ENCODE data around the gene HHIPL1. TPM values are rescaled to one million over a fixed set of nuclear protein-coding genes. Genes with fewer than 3 reads are reported as not detected.

HHIPL1 gene
- total and polyA plus RNA-seq, 4 donors: 0.51 to 7.7 (median 1.5) TPM

GRCh38 chr14:99649219-99649618 lies 4.3 kb downstream of the HHIPL1 start:
- 90 to 93% methylated on average over 8 of the region's 8 CpGs for WGBS, 2 donors
- H3K4me1 ChIP-seq (ENCODE audit: control insufficient read depth in 1 of 2, insufficient read depth in 2 of 2, low read length in 2 of 2): no peaks in the 10 kb centered on the region
- no peaks in the 10 kb centered on the region for H3K27me3 ChIP-seq (ENCODE audit: control insufficient read depth in 1 of 2, insufficient read depth in 2 of 2, low read length in 1 of 2)
- ATAC-seq (ENCODE audit: low FRiP score) (no peak), DNase-seq (no peak)
- H3K27ac ChIP-seq (ENCODE audit: low read depth in 1 of 2, low read length in 2 of 2): no peak overlapping the region
- H3K4me3 ChIP-seq (ENCODE audit: low read length in 2 of 2): no peak overlapping the region
- H3K9me3 ChIP-seq (ENCODE audit: control insufficient read depth, low read length): no peaks in the 10 kb centered on the region
- intact Hi-C loops (cut with DNase I): no loop called here
- no peaks in the 10 kb centered on the region for H3K36me3 ChIP-seq (ENCODE audit: control insufficient read depth in 1 of 2, insufficient read depth in 2 of 2, low read length in 1 of 2)

GRCh38 chr14:99649643-99650042 lies 4.7 kb downstream of the HHIPL1 start:
- H3K36me3 ChIP-seq (ENCODE audit: control insufficient read depth in 1 of 2, insufficient read depth in 2 of 2, low read length in 1 of 2): no peaks in the 10 kb centered on the region
- H3K27ac ChIP-seq (ENCODE audit: low read depth in 1 of 2, low read length in 2 of 2): no peak overlapping the region
- ATAC-seq (ENCODE audit: low FRiP score) (no peak), DNase-seq (no peak)
- H3K27me3 ChIP-seq (ENCODE audit: control insufficient read depth in 1 of 2, insufficient read depth in 2 of 2, low read length in 1 of 2): no peaks in the 10 kb centered on the region
- H3K9me3 ChIP-seq (ENCODE audit: control insufficient read depth, low read length): no peaks in the 10 kb centered on the region
- H3K4me1 ChIP-seq (ENCODE audit: control insufficient read depth in 1 of 2, insufficient read depth in 2 of 2, low read length in 2 of 2): no peaks in the 10 kb centered on the region
- WGBS, 2 donors: 91 to 94% methylated on average over 8 of the region's 8 CpGs
- intact Hi-C loops (cut with DNase I): no loop called here
- H3K4me3 ChIP-seq (ENCODE audit: low read length in 2 of 2): no peak overlapping the region

- Histone ChIP-seq H3K4me1 (ENCODE audit: control insufficient read depth in 1 of 2, insufficient read depth in 2 of 2, low read length in 2 of 2) (no peaks in the 10 kb centered on the region), H3K4me3 (ENCODE audit: low read length in 2 of 2) (no peak overlapping the region), H3K36me3 (ENCODE audit: control insufficient read depth in 1 of 2, insufficient read depth in 2 of 2, low read length in 1 of 2) (no peaks in the 10 kb centered on the region), H3K9me3 (ENCODE audit: control insufficient read depth, low read length) (no peaks in the 10 kb centered on the region), H3K27ac (ENCODE audit: low read depth in 1 of 2, low read length in 2 of 2) (no peak overlapping the region), H3K27me3 (ENCODE audit: control insufficient read depth in 1 of 2, insufficient read depth in 2 of 2, low read length in 1 of 2) (no peaks in the 10 kb centered on the region)
- DNase-seq (no peak), ATAC-seq (ENCODE audit: low FRiP score) (no peak)
- WGBS, 2 donors: 71 to 86% methylated on average over 9 of the region's 9 CpGs
- intact Hi-C loops (cut with DNase I): no loop called here
Observed at GRCh38 chr14:99650189-99650588, 5.3 kb downstream of the HHIPL1 start.

- Histone ChIP-seq H3K4me1 (ENCODE audit: control insufficient read depth in 1 of 2, insufficient read depth in 2 of 2, low read length in 2 of 2) (no peaks in the 10 kb centered on the region), H3K27ac (ENCODE audit: low read depth in 1 of 2, low read length in 2 of 2) (no peak overlapping the region), H3K36me3 (ENCODE audit: control insufficient read depth in 1 of 2, insufficient read depth in 2 of 2, low read length in 1 of 2) (no peaks in the 10 kb centered on the region), H3K9me3 (ENCODE audit: control insufficient read depth, low read length) (no peaks in the 10 kb centered on the region), H3K4me3 (ENCODE audit: low read length in 2 of 2) (no peak overlapping the region), H3K27me3 (ENCODE audit: control insufficient read depth in 1 of 2, insufficient read depth in 2 of 2, low read length in 1 of 2) (no peaks in the 10 kb centered on the region)
- no peak for DNase-seq
- ATAC-seq (ENCODE audit: low FRiP score): no peak
- intact Hi-C loops (cut with DNase I): no loop called here
- WGBS, 2 donors: 94 to 95% methylated on average over 32 of the region's 32 CpGs
Observed at GRCh38 chr14:99651953-99652746, 7.2 kb downstream of the HHIPL1 start.

GRCh38 chr14:99654235-99654985 lies 9.5 kb downstream of the HHIPL1 start:
- Histone ChIP-seq H3K27me3 (ENCODE audit: control insufficient read depth in 1 of 2, insufficient read depth in 2 of 2, low read length in 1 of 2) (no peaks in the 10 kb centered on the region), H3K4me1 (ENCODE audit: control insufficient read depth in 1 of 2, insufficient read depth in 2 of 2, low read length in 2 of 2) (no peaks in the 10 kb centered on the region), H3K36me3 (ENCODE audit: control insufficient read depth in 1 of 2, insufficient read depth in 2 of 2, low read length in 1 of 2) (no peaks in the 10 kb centered on the region), H3K27ac (ENCODE audit: low read depth in 1 of 2, low read length in 2 of 2) (no peak overlapping the region), H3K9me3 (ENCODE audit: control insufficient read depth, low read length) (no peaks in the 10 kb centered on the region), H3K4me3 (ENCODE audit: low read length in 2 of 2) (no peak overlapping the region)
- WGBS, 2 donors: 18 to 23% methylated on average over 7 of the region's 7 CpGs
- peak; percentile 72 for ATAC-seq (ENCODE audit: low FRiP score)
- intact Hi-C loops (cut with DNase I): no loop called here
- DNase-seq: peak in 1 of 2 donors; percentile 77

GRCh38 chr14:99655521-99655920 lies 10.6 kb downstream of the HHIPL1 start:
- 95 to 96% methylated on average over 4 of the region's 4 CpGs for WGBS, 2 donors
- ATAC-seq (ENCODE audit: low FRiP score) (no peak), DNase-seq (no peak)
- intact Hi-C loops (cut with DNase I): no loop called here
- no peak overlapping the region for H3K27ac ChIP-seq (ENCODE audit: low read depth in 1 of 2, low read length in 2 of 2)
- no peaks in the 10 kb centered on the region for H3K9me3 ChIP-seq (ENCODE audit: control insufficient read depth, low read length)
- no peak overlapping the region for H3K4me3 ChIP-seq (ENCODE audit: low read length in 2 of 2)
- no peaks in the 10 kb centered on the region for H3K36me3 ChIP-seq (ENCODE audit: control insufficient read depth in 1 of 2, insufficient read depth in 2 of 2, low read length in 1 of 2)
- no peaks in the 10 kb centered on the region for H3K27me3 ChIP-seq (ENCODE audit: control insufficient read depth in 1 of 2, insufficient read depth in 2 of 2, low read length in 1 of 2)
- H3K4me1 ChIP-seq (ENCODE audit: control insufficient read depth in 1 of 2, insufficient read depth in 2 of 2, low read length in 2 of 2): no peaks in the 10 kb centered on the region

GRCh38 chr14:99656171-99656570 lies 11.2 kb downstream of the HHIPL1 start:
- intact Hi-C loops (cut with DNase I): no loop called here
- ATAC-seq (ENCODE audit: low FRiP score) (no peak), DNase-seq (no peak)
- H3K4me3 ChIP-seq (ENCODE audit: low read length in 2 of 2): no peak overlapping the region
- H3K27me3 ChIP-seq (ENCODE audit: control insufficient read depth in 1 of 2, insufficient read depth in 2 of 2, low read length in 1 of 2): no peaks in the 10 kb centered on the region
- no peaks in the 10 kb centered on the region for H3K36me3 ChIP-seq (ENCODE audit: control insufficient read depth in 1 of 2, insufficient read depth in 2 of 2, low read length in 1 of 2)
- no peaks in the 10 kb centered on the region for H3K9me3 ChIP-seq (ENCODE audit: control insufficient read depth, low read length)
- 89 to 92% methylated on average over 5 of the region's 5 CpGs for WGBS, 2 donors
- H3K27ac ChIP-seq (ENCODE audit: low read depth in 1 of 2, low read length in 2 of 2): no peak overlapping the region
- H3K4me1 ChIP-seq (ENCODE audit: control insufficient read depth in 1 of 2, insufficient read depth in 2 of 2, low read length in 2 of 2): no peaks in the 10 kb centered on the region

- Histone ChIP-seq H3K9me3 (ENCODE audit: control insufficient read depth, low read length) (no peaks in the 10 kb centered on the region), H3K27me3 (ENCODE audit: control insufficient read depth in 1 of 2, insufficient read depth in 2 of 2, low read length in 1 of 2) (no peaks in the 10 kb centered on the region), H3K27ac (ENCODE audit: low read depth in 1 of 2, low read length in 2 of 2) (no peak overlapping the region), H3K4me3 (ENCODE audit: low read length in 2 of 2) (no peak overlapping the region), H3K36me3 (ENCODE audit: control insufficient read depth in 1 of 2, insufficient read depth in 2 of 2, low read length in 1 of 2) (no peaks in the 10 kb centered on the region), H3K4me1 (ENCODE audit: control insufficient read depth in 1 of 2, insufficient read depth in 2 of 2, low read length in 2 of 2) (no peaks in the 10 kb centered on the region)
- DNase-seq (no peak), ATAC-seq (ENCODE audit: low FRiP score) (no peak)
- intact Hi-C loops (cut with DNase I): no loop called here
- 68 to 79% methylated on average over 1 of the region's 1 CpG for WGBS, 2 donors
Observed at GRCh38 chr14:99657645-99658155, 12.8 kb downstream of the HHIPL1 start.

All from aorta (tissue), 5 donors.